ENCODE measurements around the gene TRIM15. TPM values are rescaled to one million over a fixed set of nuclear protein-coding genes. Genes with fewer than 3 reads are reported as not detected.

The TRIM15 gene
- total RNA-seq, 1 experiment from 2014 or later = 11.8 TPM

- no peak for TF ChIP-seq CTCF (IDR thresholded peaks at IDR 0.05; ENCODE audit: unreplicated experiment)
Measured at GRCh38 chr6:30154709-30155519, 8.4 kb upstream of the TRIM15 start.

GRCh38 chr6:30155520-30156261, 7.7 kb upstream of the TRIM15 start:
- Mint-ChIP-seq H3K4me1 (ENCODE audit: low read depth, unreplicated experiment) (peaks cover 40% of the 10 kb centered on the region), H3K36me3 (ENCODE audit: insufficient read depth, unreplicated experiment) (no peaks in the 10 kb centered on the region), H3K27me3 (ENCODE audit: unreplicated experiment) (no peaks in the 10 kb centered on the region), H3K9me3 (ENCODE audit: low read depth, unreplicated experiment) (no peaks in the 10 kb centered on the region), H3K27ac (ENCODE audit: unreplicated experiment) (peak overlapping the region; percentile 82), H3K4me3 (ENCODE audit: low read depth, unreplicated experiment) (no peak overlapping the region)
- no peak for TF ChIP-seq CTCF (IDR thresholded peaks at IDR 0.05; ENCODE audit: unreplicated experiment)
- DNase-seq = no peak
- no TSS peak for BruUV-seq (replicated peaks)
- intact Hi-C loops (cut with micrococcal nuclease; ENCODE audit: unreplicated experiment) = no loop called here
- CTCF ChIA-PET = interaction anchor here (1.6 kb wide), 1 partner anchor 20 kb away, joined by 6 read pairs; the partner anchor contains the start of gene TRIM40

More at GRCh38 chr6:30154709-30155519, 8.4 kb upstream of the TRIM15 start:
- no peaks in the 10 kb centered on the region for H3K9me3 Mint-ChIP-seq (ENCODE audit: low read depth, unreplicated experiment)
- H3K27ac Mint-ChIP-seq (ENCODE audit: unreplicated experiment) = no peak overlapping the region
- no peaks in the 10 kb centered on the region for H3K36me3 Mint-ChIP-seq (ENCODE audit: insufficient read depth, unreplicated experiment)
- no TSS peak for BruUV-seq (replicated peaks)
- peak overlapping the region; percentile 13 for H3K4me3 Mint-ChIP-seq (ENCODE audit: low read depth, unreplicated experiment)
- peak; percentile 51 for DNase-seq
- H3K27me3 Mint-ChIP-seq (ENCODE audit: unreplicated experiment) = no peaks in the 10 kb centered on the region
- CTCF ChIA-PET = interaction anchor here (0.6 to 1.6 kb wide), 3 partner anchors 19 to 52 kb away, joined by 4 to 7 read pairs (median 6); partner anchors contain the start of gene TRIM40
- intact Hi-C loops (cut with micrococcal nuclease; ENCODE audit: unreplicated experiment) = no loop called here
- peaks cover 48% of the 10 kb centered on the region for H3K4me1 Mint-ChIP-seq (ENCODE audit: low read depth, unreplicated experiment)

GRCh38 chr6:30156262-30156599, 7.1 kb upstream of the TRIM15 start:
- intact Hi-C loops (cut with micrococcal nuclease; ENCODE audit: unreplicated experiment) = no loop called here
- peak; percentile 63 for DNase-seq
- no TSS peak for BruUV-seq (replicated peaks)
- Mint-ChIP-seq H3K36me3 (ENCODE audit: insufficient read depth, unreplicated experiment) (no peaks in the 10 kb centered on the region), H3K4me1 (ENCODE audit: low read depth, unreplicated experiment) (peaks cover 39% of the 10 kb centered on the region), H3K4me3 (ENCODE audit: low read depth, unreplicated experiment) (no peak overlapping the region), H3K9me3 (ENCODE audit: low read depth, unreplicated experiment) (no peaks in the 10 kb centered on the region), H3K27ac (ENCODE audit: unreplicated experiment) (peak overlapping the region; percentile 82), H3K27me3 (ENCODE audit: unreplicated experiment) (no peaks in the 10 kb centered on the region)
- TF ChIP-seq CTCF (IDR thresholded peaks at IDR 0.05; ENCODE audit: unreplicated experiment) = no peak
- CTCF ChIA-PET = no interaction called here

- Mint-ChIP-seq H3K4me3 (ENCODE audit: low read depth, unreplicated experiment) (no peak overlapping the region), H3K9me3 (ENCODE audit: low read depth, unreplicated experiment) (no peaks in the 10 kb centered on the region), H3K4me1 (ENCODE audit: low read depth, unreplicated experiment) (peaks cover 39% of the 10 kb centered on the region), H3K27ac (ENCODE audit: unreplicated experiment) (no peak overlapping the region), H3K27me3 (ENCODE audit: unreplicated experiment) (no peaks in the 10 kb centered on the region), H3K36me3 (ENCODE audit: insufficient read depth, unreplicated experiment) (no peaks in the 10 kb centered on the region)
- no peak for DNase-seq
- CTCF ChIA-PET = interaction anchor here (0.7 kb wide), 1 partner anchor 80 kb away, joined by 3 read pairs; no protein-coding TSS in a partner anchor
- BruUV-seq (replicated peaks) = no TSS peak
- no peak for TF ChIP-seq CTCF (IDR thresholded peaks at IDR 0.05; ENCODE audit: unreplicated experiment)
- intact Hi-C loops (cut with micrococcal nuclease; ENCODE audit: unreplicated experiment) = no loop called here
Measured at GRCh38 chr6:30156774-30157173, 6.6 kb upstream of the TRIM15 start.

All from Calu3 (cell line).